ENCODE results near the gene ERBIN. TPM values are rescaled to one million over a fixed set of nuclear protein-coding genes. Genes with fewer than 3 reads are reported as not detected.
A peak's percentile ranks its signal among the peaks of the same experiment; 100 is the strongest.

The ERBIN gene
- total and polyA plus RNA-seq, 9 of the 15 experiments (the other 6 are each of a cell fraction or from before 2014, with no cell fraction given), result 11.9 to 72.8 (median 41.7) TPM

DNA sequence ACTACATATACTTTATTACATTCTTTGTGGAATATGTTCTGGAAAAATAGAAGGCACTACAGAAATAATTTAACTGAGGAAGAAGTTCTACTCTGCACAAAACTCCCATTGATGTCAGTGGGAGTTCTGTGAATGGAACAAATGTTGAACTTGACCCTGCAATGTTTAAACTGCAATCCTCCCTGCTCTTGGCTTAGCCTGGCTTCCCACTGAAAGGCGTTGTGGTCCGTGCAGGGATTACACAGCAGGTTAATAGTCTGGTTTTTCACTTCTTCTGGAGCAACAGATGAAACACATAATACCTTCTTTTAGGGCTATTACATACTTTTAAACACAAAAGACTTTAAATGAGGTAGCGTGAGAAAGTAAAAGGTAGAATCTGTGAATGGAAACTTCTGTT lies 12.9 kb upstream of the ERBIN start:
- DNase-seq (ENCODE audit: extremely low read depth in 1 of 4, low spot score in 3 of 4), result no peak
- Histone ChIP-seq H4K20me1 (replicated peaks; ENCODE audit: control insufficient read depth, insufficient read depth, low read length) (no peaks in the 10 kb centered on the region), H3K4me2 (ENCODE audit: insufficient read depth, low read length) (no peak overlapping the region), H3K79me2 (ENCODE audit: control insufficient read depth, insufficient read depth, low read length) (no peaks in the 10 kb centered on the region), H3K4me1 (replicated peaks in 1 of 2; ENCODE audit: control insufficient read depth in 2 of 2, insufficient read depth in 2 of 2, low read length in 2 of 2) (no peaks in the 10 kb centered on the region; a peak in 1 of 5 replicates), H3K27ac (ENCODE audit: extremely low read depth, low read depth, low read length) (no peak overlapping the region), H3K4me3 (no peak overlapping the region), H3K36me3 (ENCODE audit: control insufficient read depth, insufficient read depth, low read length) (no peaks in the 10 kb centered on the region), H3K9ac (ENCODE audit: insufficient read depth in 1 of 2, low read depth in 2 of 2, low read length in 2 of 2) (no peak overlapping the region), H3K27me3 (ENCODE audit: control insufficient read depth in 2 of 2, insufficient read depth in 2 of 2, low read length in 2 of 2) (no peaks in the 10 kb centered on the region), H3K9me3 (replicated peaks; ENCODE audit: control insufficient read depth, insufficient read depth, low read depth, low read length) (no peaks in the 10 kb centered on the region), H3K9me1 (ENCODE audit: control insufficient read depth, insufficient read depth, low read length) (no peaks in the 10 kb centered on the region), H2AFZ (ENCODE audit: low read depth, low read length) (peak overlapping the region; percentile 56)
- in situ Hi-C loops (cut with MboI), result no loop called here
- TF ChIP-seq, protein P1, sequence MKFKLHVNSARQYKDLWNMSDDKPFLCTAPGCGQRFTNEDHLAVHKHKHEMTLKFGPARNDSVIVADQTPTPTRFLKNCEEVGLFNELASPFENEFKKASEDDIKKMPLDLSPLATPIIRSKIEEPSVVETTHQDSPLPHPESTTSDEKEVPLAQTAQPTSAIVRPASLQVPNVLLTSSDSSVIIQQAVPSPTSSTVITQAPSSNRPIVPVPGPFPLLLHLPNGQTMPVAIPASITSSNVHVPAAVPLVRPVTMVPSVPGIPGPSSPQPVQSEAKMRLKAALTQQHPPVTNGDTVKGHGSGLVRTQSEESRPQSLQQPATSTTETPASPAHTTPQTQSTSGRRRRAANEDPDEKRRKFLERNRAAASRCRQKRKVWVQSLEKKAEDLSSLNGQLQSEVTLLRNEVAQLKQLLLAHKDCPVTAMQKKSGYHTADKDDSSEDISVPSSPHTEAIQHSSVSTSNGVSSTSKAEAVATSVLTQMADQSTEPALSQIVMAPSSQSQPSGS (CRISPR knock-in tag; IDR thresholded peaks at IDR 0.05), result no peak
- TF ChIP-seq SRSF7 (optimal IDR thresholded peaks at IDR 0.05; ENCODE audit: low read depth, low read length), result no peak
- TF ChIP-seq BRCA1 (IDR thresholded peaks at IDR 0.05), result no peak
- TF ChIP-seq BRCA1 (CRISPR knock-in tag; IDR thresholded peaks at IDR 0.05), result no peak
- TF ChIP-seq, protein P2, sequence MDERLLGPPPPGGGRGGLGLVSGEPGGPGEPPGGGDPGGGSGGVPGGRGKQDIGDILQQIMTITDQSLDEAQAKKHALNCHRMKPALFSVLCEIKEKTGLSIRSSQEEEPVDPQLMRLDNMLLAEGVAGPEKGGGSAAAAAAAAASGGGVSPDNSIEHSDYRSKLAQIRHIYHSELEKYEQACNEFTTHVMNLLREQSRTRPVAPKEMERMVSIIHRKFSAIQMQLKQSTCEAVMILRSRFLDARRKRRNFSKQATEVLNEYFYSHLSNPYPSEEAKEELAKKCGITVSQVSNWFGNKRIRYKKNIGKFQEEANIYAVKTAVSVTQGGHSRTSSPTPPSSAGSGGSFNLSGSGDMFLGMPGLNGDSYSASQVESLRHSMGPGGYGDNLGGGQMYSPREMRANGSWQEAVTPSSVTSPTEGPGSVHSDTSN (CRISPR knock-in tag; IDR thresholded peaks at IDR 0.05; ENCODE audit: low read depth), result no peak
- TF ChIP-seq, protein P2 (tag; conservative IDR thresholded peaks at IDR 0.05; ENCODE audit: low read depth), result no peak
- no peak for TF ChIP-seq HNRNPUL1 (IDR thresholded peaks at IDR 0.05; ENCODE audit: low read length)
- TF ChIP-seq ZNF217 (CRISPR knock-in tag; IDR thresholded peaks at IDR 0.05), result no peak
- TF ChIP-seq TARDBP (IDR thresholded peaks at IDR 0.05), result no peak
- no peak for TF ChIP-seq PML (IDR thresholded peaks at IDR 0.05; ENCODE audit: low read length)
- TF ChIP-seq ZC3H11A (IDR thresholded peaks at IDR 0.05; ENCODE audit: low read depth, low read length), result no peak
- no TSS peak for BruUV-seq (replicated peaks)
- ATAC-seq, result peak; percentile 76
- ChIA-PET CTCF (ENCODE audit: low intra/inter-chr PET ratio) (no interaction called here), POLR2A (no interaction called here)
- peak; percentile 6 for FAIRE-seq
- WGBS (ENCODE audit: insufficient coverage, low coverage, missing lambda C conversion rate), result 26% methylated on average over 3 of the region's 3 CpGs
- intact Hi-C loops (cut with micrococcal nuclease), result no loop called here

Measured in K562 (cell line).